OCI-LY3 (cell line): ENCODE data around the gene C2orf72.

Experiments
- H2AFZ ChIP-seq: fragments of 200-600, 300-600 bp; shearing (Covaris generic); 2 replicates; pipeline ENCODE4 v1.6.0; 2014; ENCODE audit warnings: antibody characterized with exemption, low read depth, low read length
- H3K27ac ChIP-seq: fragments of 200-600, 300-600 bp; sonication (generic); 2 replicates; pipeline ENCODE4 v1.5.1; 2014; ENCODE audit warnings: mild to moderate bottlenecking, low read length, moderate library complexity, mixed read lengths
- H3K27me3 ChIP-seq: fragments of 200-600, 300-600 bp; sonication (generic); 2 replicates; pipeline ENCODE4 v1.6.1; 2014; ENCODE audit warnings: low read depth, low read length, mixed read lengths
- H3K36me3 ChIP-seq: fragments of 200-600, 300-600 bp; sonication (generic); replicated peaks from 2 replicates; pipeline ENCODE3; 2014; ENCODE audit warnings: low read depth, low read length, mixed read lengths
- H3K4me1 ChIP-seq: fragments of 300-600, 200-600 bp; sonication (generic); 2 replicates; pipeline ENCODE4 v1.6.1; 2014; ENCODE audit warnings: low read length, mixed read lengths
- H3K4me2 ChIP-seq: fragments of 200-600, 300-600 bp; sonication (generic); 2 replicates; pipeline ENCODE4 v1.6.1; 2014; ENCODE audit warnings: low read length, mixed read lengths
- H3K4me3 ChIP-seq: fragments of 300-600, 200-600 bp; sonication (generic); 2 replicates; pipeline ENCODE4 v1.5.1; 2014; ENCODE audit warnings: antibody characterized with exemption, mild to moderate bottlenecking, low read length, moderate library complexity
- H3K79me2 ChIP-seq: fragments of 300-600, 200-600 bp; shearing (Covaris generic); 2 replicates; pipeline ENCODE4 v1.6.1; 2014; ENCODE audit warnings: mild to moderate bottlenecking, low read length, mixed read lengths
- H3K9ac ChIP-seq: fragments of 300-600, 200-600 bp; shearing (Covaris generic); 2 replicates; pipeline ENCODE4 v1.6.0; 2014; ENCODE audit warnings: mild to moderate bottlenecking, low read length, moderate library complexity
- H3K9me3 ChIP-seq: fragments of 200-600, 300-600 bp; shearing (Covaris generic); 2 replicates; pipeline ENCODE4 v1.6.1; 2014; ENCODE audit warnings: low read length, mixed read lengths; ENCODE audit not compliant: insufficient read depth
- H4K20me1 ChIP-seq: fragments of 200-600, 300-600 bp; sonication (generic); 2 replicates; pipeline ENCODE4 v1.6.1; 2016; ENCODE audit warnings: low read length, mixed read lengths; ENCODE audit not compliant: insufficient read depth
- CTCF ChIP-seq: fragments of 200-600, 300-600 bp; sonication (generic); IDR thresholded peaks from 2 replicates; pipeline ENCODE4 v1.5.1; 2014; ENCODE audit warnings: antibody characterized with exemption, low read length, low read depth
- EZH2phosphoT487 ChIP-seq: fragments of 200-600 bp; shearing (Covaris generic); IDR thresholded peaks from 2 replicates; pipeline ENCODE4 v1.6.1; 2018; ENCODE audit warnings: antibody characterized with exemption, mixed run types, low read depth

The C2orf72 gene

GRCh38 chr2:231028889-231029288 is 8.4 kb upstream of the C2orf72 start:
- Histone ChIP-seq H4K20me1 (no peaks in the 10 kb centered on the region), H3K9ac (no peak overlapping the region), H3K9me3 (no peaks in the 10 kb centered on the region), H2AFZ (no peak overlapping the region), H3K36me3 (no peaks in the 10 kb centered on the region), H3K4me1 (no peaks in the 10 kb centered on the region), H3K4me2 (no peak overlapping the region), H3K79me2 (no peaks in the 10 kb centered on the region), H3K27ac (no peak overlapping the region), H3K27me3 (no peaks in the 10 kb centered on the region), H3K4me3 (no peak overlapping the region)
- TF ChIP-seq EZH2phosphoT487 = no peak
- TF ChIP-seq CTCF = no peak

- H3K9ac ChIP-seq = no peak overlapping the region
- no peaks in the 10 kb centered on the region for H4K20me1 ChIP-seq
- peaks cover 4% of the 10 kb centered on the region; the same call in 1 of the 2 replicates for H3K4me1 ChIP-seq
- no peaks in the 10 kb centered on the region for H3K27me3 ChIP-seq
- no peaks in the 10 kb centered on the region for H3K9me3 ChIP-seq
- H3K36me3 ChIP-seq = no peaks in the 10 kb centered on the region
- TF ChIP-seq EZH2phosphoT487 = no peak
- TF ChIP-seq CTCF = no peak
- no peak overlapping the region for H3K4me2 ChIP-seq
- no peaks in the 10 kb centered on the region for H3K79me2 ChIP-seq
- no peak overlapping the region for H3K4me3 ChIP-seq
- H3K27ac ChIP-seq = no peak overlapping the region
- H2AFZ ChIP-seq = no peak overlapping the region
These were observed 7.8 kb upstream of the C2orf72 start for GRCh38 chr2:231029563-231029962.

- Histone ChIP-seq H3K36me3 (no peaks in the 10 kb centered on the region), H3K4me3 (no peak overlapping the region), H2AFZ (no peak overlapping the region), H3K27me3 (no peaks in the 10 kb centered on the region), H3K27ac (no peak overlapping the region), H3K9me3 (no peaks in the 10 kb centered on the region), H4K20me1 (no peaks in the 10 kb centered on the region), H3K9ac (no peak overlapping the region), H3K4me1 (peaks cover 4% of the 10 kb centered on the region; the same call in 1 of the 2 replicates), H3K4me2 (no peak overlapping the region), H3K79me2 (no peaks in the 10 kb centered on the region)
- TF ChIP-seq EZH2phosphoT487 (no peak), CTCF (no peak)
These were observed 6.6 kb upstream of the C2orf72 start for GRCh38 chr2:231030725-231031124.

GRCh38 chr2:231032575-231033140 is 4.7 kb upstream of the C2orf72 start:
- H3K4me1 ChIP-seq = peaks cover 4% of the 10 kb centered on the region; the same call in 1 of the 2 replicates
- no peaks in the 10 kb centered on the region for H3K9me3 ChIP-seq
- H3K4me3 ChIP-seq = no peak overlapping the region
- no peaks in the 10 kb centered on the region for H3K27me3 ChIP-seq
- no peak overlapping the region for H3K9ac ChIP-seq
- TF ChIP-seq EZH2phosphoT487 (no peak), CTCF (no peak)
- H3K27ac ChIP-seq = no peak overlapping the region
- no peaks in the 10 kb centered on the region for H3K36me3 ChIP-seq
- no peak overlapping the region for H2AFZ ChIP-seq
- H3K4me2 ChIP-seq = no peak overlapping the region
- no peaks in the 10 kb centered on the region for H4K20me1 ChIP-seq
- H3K79me2 ChIP-seq = no peaks in the 10 kb centered on the region
